Measurements from ENCODE around the gene DTNBP1.

DNA sequence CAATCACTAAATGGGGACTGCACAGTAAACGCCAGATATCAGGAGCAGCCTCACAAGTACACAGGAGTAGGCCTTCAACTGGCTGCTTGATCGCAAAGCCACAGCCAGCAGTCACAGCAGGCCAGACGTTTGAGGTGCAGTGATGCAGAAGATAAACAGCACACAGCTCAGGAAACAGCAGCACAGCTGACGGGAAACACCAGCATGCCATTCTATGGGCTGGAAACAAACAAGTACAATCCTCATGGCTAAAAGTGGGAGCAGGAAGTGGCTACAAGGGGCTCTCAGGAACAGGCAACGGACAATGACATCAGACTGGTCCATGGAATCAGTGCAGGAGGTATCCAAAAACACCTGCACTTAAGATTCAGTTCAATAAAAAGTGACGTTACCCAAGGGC lies 111.0 kb downstream of the DTNBP1 start:
- TF ChIP-seq, protein P1, sequence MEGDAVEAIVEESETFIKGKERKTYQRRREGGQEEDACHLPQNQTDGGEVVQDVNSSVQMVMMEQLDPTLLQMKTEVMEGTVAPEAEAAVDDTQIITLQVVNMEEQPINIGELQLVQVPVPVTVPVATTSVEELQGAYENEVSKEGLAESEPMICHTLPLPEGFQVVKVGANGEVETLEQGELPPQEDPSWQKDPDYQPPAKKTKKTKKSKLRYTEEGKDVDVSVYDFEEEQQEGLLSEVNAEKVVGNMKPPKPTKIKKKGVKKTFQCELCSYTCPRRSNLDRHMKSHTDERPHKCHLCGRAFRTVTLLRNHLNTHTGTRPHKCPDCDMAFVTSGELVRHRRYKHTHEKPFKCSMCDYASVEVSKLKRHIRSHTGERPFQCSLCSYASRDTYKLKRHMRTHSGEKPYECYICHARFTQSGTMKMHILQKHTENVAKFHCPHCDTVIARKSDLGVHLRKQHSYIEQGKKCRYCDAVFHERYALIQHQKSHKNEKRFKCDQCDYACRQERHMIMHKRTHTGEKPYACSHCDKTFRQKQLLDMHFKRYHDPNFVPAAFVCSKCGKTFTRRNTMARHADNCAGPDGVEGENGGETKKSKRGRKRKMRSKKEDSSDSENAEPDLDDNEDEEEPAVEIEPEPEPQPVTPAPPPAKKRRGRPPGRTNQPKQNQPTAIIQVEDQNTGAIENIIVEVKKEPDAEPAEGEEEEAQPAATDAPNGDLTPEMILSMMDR (IDR thresholded peaks at IDR 0.05): no peak
- TF ChIP-seq POLR2A (IDR thresholded peaks at IDR 0.05): no peak

Data from Peyer's patch (tissue), 4 donors.